Right lobe of liver (tissue), 6 donors: ENCODE data around the gene GLS. TPM values are rescaled to one million over a fixed set of nuclear protein-coding genes. Genes with fewer than 3 reads are reported as not detected.

Experiments
- ATAC-seq, 4 donors: fragments of 200-7000 bp; cut with Tn5 transposase; one replicate each; pipeline ENCODE4 v1.9.1; 2020; ENCODE audit warnings: mild to moderate bottlenecking in 4 of 4, moderate library complexity in 4 of 4
- DNase-seq, 3 donors: peaks; one replicate each; pipeline ENCODE4 v3.0.0-alpha.2; 2020
- H3K27ac ChIP-seq, 3 donors: fragments of 200-600 bp; one replicate each; pipeline ENCODE4 v1.8.0; 2022
- H3K27me3 ChIP-seq, 2 donors: fragments of 200-600 bp; one replicate each; pipeline ENCODE4 v1.8.0; 2022
- H3K36me3 ChIP-seq, 4 donors: fragments of 200-600 bp; sonication (generic) in 1 of 4; one replicate each; pipeline versions ENCODE4 v1.5.1 to v1.8.0; 2017 to 2022; ENCODE audit warnings: control low read depth in 1 of 4
- H3K4me1 ChIP-seq, 4 donors: fragments of 200-600 bp; sonication (generic) in 1 of 4; one replicate each; pipeline versions ENCODE4 v1.5.1 to v1.8.0; 2017 to 2022; ENCODE audit warnings: control low read depth in 1 of 4
- H3K4me3 ChIP-seq, 3 donors: fragments of 200-600 bp; one replicate each; pipeline ENCODE4 v1.8.0; 2022
- H3K9me3 ChIP-seq, 4 donors: fragments of 200-600 bp; sonication (generic) in 1 of 4; one replicate each; pipeline versions ENCODE4 v1.5.1 to v1.8.0; 2017 to 2022; ENCODE audit warnings: control low read depth in 1 of 4
- POLR2A ChIP-seq: fragments of 450-650 bp; IDR thresholded peaks from one replicate; pipeline ENCODE4 v1.6.1; 2017; ENCODE audit warnings: antibody characterized with exemption, mild to moderate bottlenecking
- WGBS: methylation state at CpG from one replicate; pipeline ENCODE4 v1.1.6; 2018; ENCODE audit warnings: low coverage, low lambda C conversion rate; ENCODE audit not compliant: insufficient coverage; ENCODE audit errors: missing lambda C conversion rate; 5-methylcytosine and 5-hydroxymethylcytosine counted together
- intact Hi-C, 2 donors: fragments of 100-400 bp; cut with DNase I; formaldehyde crosslinking; loops; one replicate each; pipeline versions ENCODE4 v1.11.2 to v1.14.1; 2022
- total RNA-seq, 6 experiments: library from RNA; depleted of rRNA in 2 of 6; stranded (reverse); fragments of >200 nt in 2 of 6; fragmentation: NEBNext Ultra II Directional in 3 of 6; extraction: Animal tissue kit (Norgen Biotek cat#: 25700) in 3 of 6; gene quantifications; one replicate each; pipeline versions ENCODE4 v1.1.0 to v1.2.4, GENCODE V29; 2016 to 2023
- TF ChIP-seq, protein P1 (sequence below), 4 donors: fragments of 200-600 bp in 3 of 4; fragments of 450-650 bp in 1 of 4; IDR thresholded peaks; one replicate each; pipeline versions ENCODE4 v1.5.1 to v1.8.0; 2016 to 2022; ENCODE audit warnings: antibody characterized with exemption in 4 of 4, mild to moderate bottlenecking in 2 of 4
- donor health status: DM: no; HTN: yes; CAD: no.
- donor health status: DM: no; HTN: no; CAD: no.
- donor health status: DM: no; HTN: no; CAD: no.
- donor health status: DM: no; HTN: yes; CAD: no.
- donor health status: DM: no; HTN: yes; CAD: no.

The GLS gene
- total RNA-seq, 6 experiments from 2014 or later, result 6.6 to 25.0 (median 16.9) TPM

DNA sequence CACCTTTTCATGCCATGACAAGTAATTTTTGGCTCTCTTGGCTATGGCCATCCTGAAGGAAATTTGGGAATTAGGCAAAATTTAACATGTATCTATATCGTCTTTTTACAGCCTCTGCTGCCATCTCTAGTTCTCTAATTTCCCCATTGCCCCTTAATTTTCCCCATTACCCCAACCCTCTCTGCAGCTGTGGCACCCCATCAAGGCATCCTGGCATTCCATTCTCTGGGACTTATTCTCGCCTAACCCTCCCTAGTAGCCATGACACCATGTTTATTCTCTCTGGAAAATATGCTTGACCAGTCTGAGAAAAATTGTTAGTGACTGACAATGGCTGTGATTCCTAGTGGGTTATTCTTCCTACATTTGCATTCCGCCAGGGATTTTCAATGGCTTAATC lies 43.9 kb upstream of the GLS start:
- Histone ChIP-seq H3K9me3 (no peaks in the 10 kb centered on the region), H3K4me3 (no peak overlapping the region), H3K27ac (no peak overlapping the region), H3K36me3 (no peaks in the 10 kb centered on the region), H3K27me3 (no peaks in the 10 kb centered on the region), H3K4me1 (no peaks in the 10 kb centered on the region)
- WGBS, result 51% methylated on average over 3 of the region's 3 CpGs
- ATAC-seq, result no peak
- no peak for DNase-seq
- intact Hi-C loops, result no loop called here
- no peak for TF ChIP-seq POLR2A
- TF ChIP-seq, protein P1, sequence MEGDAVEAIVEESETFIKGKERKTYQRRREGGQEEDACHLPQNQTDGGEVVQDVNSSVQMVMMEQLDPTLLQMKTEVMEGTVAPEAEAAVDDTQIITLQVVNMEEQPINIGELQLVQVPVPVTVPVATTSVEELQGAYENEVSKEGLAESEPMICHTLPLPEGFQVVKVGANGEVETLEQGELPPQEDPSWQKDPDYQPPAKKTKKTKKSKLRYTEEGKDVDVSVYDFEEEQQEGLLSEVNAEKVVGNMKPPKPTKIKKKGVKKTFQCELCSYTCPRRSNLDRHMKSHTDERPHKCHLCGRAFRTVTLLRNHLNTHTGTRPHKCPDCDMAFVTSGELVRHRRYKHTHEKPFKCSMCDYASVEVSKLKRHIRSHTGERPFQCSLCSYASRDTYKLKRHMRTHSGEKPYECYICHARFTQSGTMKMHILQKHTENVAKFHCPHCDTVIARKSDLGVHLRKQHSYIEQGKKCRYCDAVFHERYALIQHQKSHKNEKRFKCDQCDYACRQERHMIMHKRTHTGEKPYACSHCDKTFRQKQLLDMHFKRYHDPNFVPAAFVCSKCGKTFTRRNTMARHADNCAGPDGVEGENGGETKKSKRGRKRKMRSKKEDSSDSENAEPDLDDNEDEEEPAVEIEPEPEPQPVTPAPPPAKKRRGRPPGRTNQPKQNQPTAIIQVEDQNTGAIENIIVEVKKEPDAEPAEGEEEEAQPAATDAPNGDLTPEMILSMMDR (IDR thresholded peaks at IDR 0.05), result no peak

DNA sequence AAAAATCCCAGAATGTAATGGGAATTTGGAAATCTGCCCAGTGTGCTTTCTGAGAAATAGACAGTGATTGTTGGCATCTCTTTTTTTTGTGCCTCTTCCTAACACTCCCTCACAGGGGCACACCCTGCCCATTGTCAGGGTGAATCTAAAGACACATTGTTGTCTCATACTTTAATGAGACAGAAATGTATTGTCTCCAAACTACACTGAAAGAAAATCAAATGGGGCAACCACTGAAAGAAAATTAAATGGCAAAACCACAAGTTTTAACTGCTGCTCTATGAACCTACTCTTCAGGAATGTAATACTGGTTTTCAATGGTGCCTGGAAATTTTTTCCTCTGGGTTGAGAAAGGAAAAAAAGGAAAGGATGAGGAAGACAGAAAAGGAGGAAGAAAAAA lies 43.2 kb upstream of the GLS start:
- DNase-seq, result no peak
- no peaks in the 10 kb centered on the region for H3K4me1 ChIP-seq
- intact Hi-C loops, result no loop called here
- no peak overlapping the region for H3K4me3 ChIP-seq
- no peak overlapping the region for H3K27ac ChIP-seq
- ATAC-seq, result no peak
- TF ChIP-seq, protein P1 (IDR thresholded peaks at IDR 0.05), result no peak
- no peak for TF ChIP-seq POLR2A
- H3K27me3 ChIP-seq, result no peaks in the 10 kb centered on the region
- H3K36me3 ChIP-seq, result no peaks in the 10 kb centered on the region
- no peaks in the 10 kb centered on the region for H3K9me3 ChIP-seq

DNA sequence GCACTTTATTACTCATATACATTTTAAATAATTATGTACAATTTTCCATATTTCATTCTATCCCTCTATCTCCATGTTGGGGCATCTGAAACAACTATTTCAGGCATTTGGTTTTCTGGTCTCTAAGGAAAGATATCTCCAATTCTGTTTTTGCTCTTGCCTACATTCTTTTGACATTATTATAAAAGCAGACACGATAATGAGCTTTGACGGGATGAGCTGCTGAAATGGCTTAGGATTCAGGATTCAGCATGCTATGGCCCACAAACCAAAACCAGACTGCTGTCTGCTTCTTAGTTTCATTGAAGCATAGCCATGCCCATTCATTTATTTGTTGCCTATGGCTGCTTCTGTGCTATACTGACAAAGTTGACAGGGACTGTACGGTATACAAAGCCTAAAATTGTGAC lies 42.7 kb upstream of the GLS start:
- DNase-seq (no peak), ATAC-seq (no peak)
- TF ChIP-seq, protein P1 (IDR thresholded peaks at IDR 0.05), result no peak
- TF ChIP-seq POLR2A, result no peak
- 89% methylated on average over 3 of the region's 3 CpGs for WGBS
- Histone ChIP-seq H3K4me1 (no peaks in the 10 kb centered on the region), H3K36me3 (no peaks in the 10 kb centered on the region), H3K9me3 (no peaks in the 10 kb centered on the region), H3K27me3 (no peaks in the 10 kb centered on the region), H3K27ac (no peak overlapping the region), H3K4me3 (no peak overlapping the region)
- intact Hi-C loops, result no loop called here

DNA sequence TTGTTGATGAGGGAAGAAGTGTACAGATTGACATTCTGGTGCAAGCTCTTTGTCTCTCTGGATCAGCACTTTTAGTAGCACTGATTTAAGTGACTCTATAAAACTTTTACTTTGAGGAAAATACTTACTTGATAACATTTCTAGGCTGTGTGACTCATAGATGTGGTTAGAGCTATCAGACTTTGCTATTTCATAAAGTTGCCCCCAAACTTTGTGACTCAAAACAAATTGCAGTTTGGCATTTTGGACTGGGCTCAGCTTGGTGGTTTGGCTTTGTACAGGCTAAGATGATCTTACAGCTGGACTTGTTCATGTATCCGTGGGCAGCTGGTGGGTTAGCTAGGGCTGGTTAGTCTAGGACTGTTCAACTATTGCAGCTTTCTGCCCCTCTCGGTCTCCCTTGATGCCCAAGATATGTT lies 42.1 kb upstream of the GLS start:
- Histone ChIP-seq H3K27me3 (no peaks in the 10 kb centered on the region), H3K36me3 (no peaks in the 10 kb centered on the region), H3K4me3 (no peak overlapping the region), H3K4me1 (no peaks in the 10 kb centered on the region), H3K27ac (no peak overlapping the region), H3K9me3 (no peaks in the 10 kb centered on the region)
- intact Hi-C loops, result no loop called here
- no peak for DNase-seq
- ATAC-seq, result no peak
- WGBS, result 75% methylated on average over 2 of the region's 2 CpGs
- no peak for TF ChIP-seq POLR2A
- TF ChIP-seq, protein P1 (IDR thresholded peaks at IDR 0.05), result no peak

DNA sequence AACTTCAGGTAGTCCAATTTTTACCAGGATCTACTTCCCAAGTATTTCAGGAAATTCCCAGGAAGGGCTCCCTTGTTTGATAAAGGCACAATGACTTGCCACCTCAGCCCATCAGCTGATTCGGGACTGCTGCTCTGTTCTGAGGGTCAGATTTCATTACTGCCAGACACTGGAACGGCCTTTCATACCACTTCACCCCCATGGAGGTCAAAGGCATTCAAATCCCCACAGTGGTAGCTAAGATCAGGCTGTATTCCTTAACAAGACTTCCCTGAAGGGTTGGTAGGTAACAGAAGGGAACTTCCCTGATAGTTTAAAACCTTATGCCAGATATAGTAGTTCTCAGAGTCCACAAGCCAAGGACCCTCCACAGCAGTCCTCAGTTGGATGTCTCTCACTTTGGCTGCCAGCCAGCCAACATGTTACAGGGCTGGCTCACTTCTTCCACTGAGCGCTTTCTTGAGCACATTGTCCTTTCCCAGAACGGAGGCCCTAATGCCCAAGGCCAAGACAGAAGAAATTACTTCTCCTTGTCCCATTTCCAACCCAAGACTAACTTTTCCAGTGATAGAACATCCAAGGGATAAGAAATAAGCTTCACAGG lies 40.0 kb upstream of the GLS start:
- no peak for DNase-seq
- Histone ChIP-seq H3K27me3 (no peaks in the 10 kb centered on the region), H3K4me1 (no peaks in the 10 kb centered on the region), H3K36me3 (no peaks in the 10 kb centered on the region), H3K9me3 (no peaks in the 10 kb centered on the region), H3K27ac (no peak overlapping the region), H3K4me3 (no peak overlapping the region)
- 26% methylated on average over 2 of the region's 4 CpGs for WGBS
- no peak for ATAC-seq
- intact Hi-C loops, result no loop called here
- TF ChIP-seq, protein P1 (IDR thresholded peaks at IDR 0.05), result no peak
- TF ChIP-seq POLR2A, result no peak
